ENCODE data around the gene MALRD1. TPM values are rescaled to one million over a fixed set of nuclear protein-coding genes. Genes with fewer than 3 reads are reported as not detected.

MALRD1 gene
- total RNA-seq, 2 experiments from 2014 or later, result not detected

DNA sequence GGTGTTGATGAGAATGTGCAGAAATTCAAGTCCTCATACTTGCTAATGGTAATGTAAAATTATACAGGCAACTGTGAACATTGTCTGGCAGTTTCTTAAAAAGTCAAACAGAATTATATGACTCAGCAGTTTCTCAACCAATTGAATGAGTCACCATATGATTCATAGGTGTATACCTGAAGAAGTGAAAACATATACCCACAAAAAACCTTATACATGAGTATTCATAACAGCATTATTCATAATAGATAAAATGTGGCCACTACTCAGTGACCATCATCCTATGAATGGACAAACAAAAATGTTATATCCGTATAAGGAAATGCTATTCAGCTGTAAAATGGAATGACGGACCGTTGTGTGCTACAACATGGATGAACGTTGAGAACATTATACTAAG is 253.5 kb downstream of the MALRD1 start:
- intact Hi-C loops (cut with DNase I, micrococcal nuclease), result no loop called here
- TF ChIP-seq, protein P1, sequence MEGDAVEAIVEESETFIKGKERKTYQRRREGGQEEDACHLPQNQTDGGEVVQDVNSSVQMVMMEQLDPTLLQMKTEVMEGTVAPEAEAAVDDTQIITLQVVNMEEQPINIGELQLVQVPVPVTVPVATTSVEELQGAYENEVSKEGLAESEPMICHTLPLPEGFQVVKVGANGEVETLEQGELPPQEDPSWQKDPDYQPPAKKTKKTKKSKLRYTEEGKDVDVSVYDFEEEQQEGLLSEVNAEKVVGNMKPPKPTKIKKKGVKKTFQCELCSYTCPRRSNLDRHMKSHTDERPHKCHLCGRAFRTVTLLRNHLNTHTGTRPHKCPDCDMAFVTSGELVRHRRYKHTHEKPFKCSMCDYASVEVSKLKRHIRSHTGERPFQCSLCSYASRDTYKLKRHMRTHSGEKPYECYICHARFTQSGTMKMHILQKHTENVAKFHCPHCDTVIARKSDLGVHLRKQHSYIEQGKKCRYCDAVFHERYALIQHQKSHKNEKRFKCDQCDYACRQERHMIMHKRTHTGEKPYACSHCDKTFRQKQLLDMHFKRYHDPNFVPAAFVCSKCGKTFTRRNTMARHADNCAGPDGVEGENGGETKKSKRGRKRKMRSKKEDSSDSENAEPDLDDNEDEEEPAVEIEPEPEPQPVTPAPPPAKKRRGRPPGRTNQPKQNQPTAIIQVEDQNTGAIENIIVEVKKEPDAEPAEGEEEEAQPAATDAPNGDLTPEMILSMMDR (IDR thresholded peaks at IDR 0.05), result no peak
- no peak for ATAC-seq (ENCODE audit: poor library complexity)

DNA sequence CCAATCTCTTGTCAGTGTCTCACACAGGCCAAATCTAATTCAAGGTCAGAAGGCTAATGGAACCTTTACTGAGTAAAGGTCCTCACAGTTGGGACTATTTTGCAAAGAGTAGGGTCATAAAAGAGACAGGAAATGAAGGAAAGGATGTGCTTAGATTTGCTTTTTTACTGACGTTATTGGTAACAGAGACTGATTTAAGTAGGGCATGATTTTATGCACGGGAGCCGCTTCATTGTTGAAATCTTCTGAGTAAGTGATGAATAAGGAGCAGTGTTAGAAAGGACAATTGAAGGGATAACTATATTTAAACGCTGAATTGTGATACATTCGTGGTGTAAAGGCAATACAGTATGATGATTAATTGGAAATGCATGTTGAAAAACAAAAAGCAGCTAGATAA is 261.5 kb downstream of the MALRD1 start:
- no peaks in the 10 kb centered on the region for H3K27me3 Mint-ChIP-seq
- H3K4me1 ChIP-seq (ENCODE audit: insufficient read depth, low read length), result no peaks in the 10 kb centered on the region
- TF ChIP-seq, protein P1 (IDR thresholded peaks at IDR 0.05), result no peak
- no peak overlapping the region for H3K27ac ChIP-seq (ENCODE audit: low read depth in 1 of 2, low read length in 2 of 2)
- ATAC-seq (ENCODE audit: poor library complexity) (no peak), DNase-seq (no peak)
- no peaks in the 10 kb centered on the region for H3K27me3 ChIP-seq (ENCODE audit: control insufficient read depth in 1 of 2, insufficient read depth in 2 of 2, low read length in 2 of 2)
- H3K36me3 Mint-ChIP-seq (ENCODE audit: low read depth), result no peaks in the 10 kb centered on the region
- no peaks in the 10 kb centered on the region for H3K36me3 ChIP-seq (ENCODE audit: insufficient read depth, low read length)
- ChIA-PET POLR2A (no interaction called here), CTCF (no interaction called here)
- intact Hi-C loops (cut with DNase I, micrococcal nuclease), result no loop called here
- H3K9me3 Mint-ChIP-seq, result peaks cover 4% of the 10 kb centered on the region
- H3K4me3 Mint-ChIP-seq, result no peak overlapping the region
- no peak overlapping the region for H3K4me3 ChIP-seq (ENCODE audit: low read length)
- H3K9me3 ChIP-seq (ENCODE audit: control insufficient read depth in 1 of 2, insufficient read depth in 1 of 2, low read length in 2 of 2), result no peaks in the 10 kb centered on the region
- H3K4me1 Mint-ChIP-seq (ENCODE audit: low read depth), result no peaks in the 10 kb centered on the region
- H3K27ac Mint-ChIP-seq, result no peak overlapping the region

More for the DNA sequence above, 253.5 kb downstream of the MALRD1 start:
- DNase-seq, result no peak
- POLR2A ChIA-PET, result no interaction called here
- no peak overlapping the region for H3K4me3 Mint-ChIP-seq
- H3K27ac Mint-ChIP-seq, result no peak overlapping the region
- no peaks in the 10 kb centered on the region for H3K9me3 ChIP-seq (ENCODE audit: control insufficient read depth in 1 of 2, insufficient read depth in 1 of 2, low read length in 2 of 2)
- peaks cover 8% of the 10 kb centered on the region for H3K9me3 Mint-ChIP-seq
- no peaks in the 10 kb centered on the region for H3K4me1 Mint-ChIP-seq (ENCODE audit: low read depth)
- H3K36me3 ChIP-seq (ENCODE audit: insufficient read depth, low read length), result no peaks in the 10 kb centered on the region
- no peaks in the 10 kb centered on the region for H3K4me1 ChIP-seq (ENCODE audit: insufficient read depth, low read length)
- H3K27ac ChIP-seq (ENCODE audit: low read depth in 1 of 2, low read length in 2 of 2), result no peak overlapping the region
- no peak overlapping the region for H3K4me3 ChIP-seq (ENCODE audit: low read length)
- H3K27me3 ChIP-seq (ENCODE audit: control insufficient read depth in 1 of 2, insufficient read depth in 2 of 2, low read length in 2 of 2), result no peaks in the 10 kb centered on the region
- no peaks in the 10 kb centered on the region for H3K27me3 Mint-ChIP-seq
- H3K36me3 Mint-ChIP-seq (ENCODE audit: low read depth), result no peaks in the 10 kb centered on the region
- CTCF ChIA-PET, result interaction anchor here (0.6 kb wide), 1 partner anchor 38 kb away, joined by 3 read pairs; no protein-coding TSS in a partner anchor

DNA sequence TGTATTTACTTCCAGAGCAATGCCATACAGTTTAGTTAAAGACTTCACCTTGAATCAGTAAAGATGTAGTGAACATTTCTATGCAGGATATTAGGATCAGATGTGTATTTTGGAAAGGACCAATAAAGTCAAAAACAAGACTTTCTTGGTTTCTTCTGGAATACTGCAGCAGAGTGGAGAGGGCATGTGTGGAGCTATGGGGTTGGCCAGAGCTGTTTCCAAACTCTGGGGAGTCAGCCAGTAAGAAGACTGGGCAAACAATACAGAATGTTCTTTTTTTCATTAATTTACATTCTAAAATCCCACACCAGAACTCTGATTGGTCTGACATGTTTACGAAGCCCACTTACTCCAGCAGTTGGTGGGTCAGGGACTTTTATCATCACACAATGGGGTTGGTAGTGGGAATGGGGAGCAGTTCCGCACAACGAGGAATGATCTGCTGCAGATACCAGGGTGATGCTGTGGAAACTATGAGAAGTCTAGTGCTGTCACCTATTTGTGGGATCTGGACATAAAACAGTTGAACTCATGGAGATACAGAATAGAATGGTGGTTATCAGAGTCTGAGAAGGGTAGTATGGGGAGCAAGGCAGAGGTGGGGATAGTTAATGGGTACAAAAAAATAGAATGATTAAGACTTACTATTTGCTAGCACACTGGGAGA is 267.7 kb downstream of the MALRD1 start:
- Histone ChIP-seq H3K27ac (ENCODE audit: low read depth in 1 of 2, low read length in 2 of 2) (no peak overlapping the region), H3K4me3 (ENCODE audit: low read length) (no peak overlapping the region), H3K27me3 (ENCODE audit: control insufficient read depth in 1 of 2, insufficient read depth in 2 of 2, low read length in 2 of 2) (no peaks in the 10 kb centered on the region), H3K36me3 (ENCODE audit: insufficient read depth, low read length) (no peaks in the 10 kb centered on the region), H3K9me3 (ENCODE audit: control insufficient read depth in 1 of 2, insufficient read depth in 1 of 2, low read length in 2 of 2) (no peaks in the 10 kb centered on the region), H3K4me1 (ENCODE audit: insufficient read depth, low read length) (no peaks in the 10 kb centered on the region)
- no peaks in the 10 kb centered on the region for H3K36me3 Mint-ChIP-seq (ENCODE audit: low read depth)
- ChIA-PET POLR2A (no interaction called here), CTCF (no interaction called here)
- no peaks in the 10 kb centered on the region for H3K9me3 Mint-ChIP-seq
- no peak overlapping the region for H3K4me3 Mint-ChIP-seq
- intact Hi-C loops (cut with DNase I, micrococcal nuclease), result no loop called here
- H3K27ac Mint-ChIP-seq, result no peak overlapping the region
- H3K4me1 Mint-ChIP-seq (ENCODE audit: low read depth), result no peaks in the 10 kb centered on the region
- no peak for DNase-seq
- no peaks in the 10 kb centered on the region for H3K27me3 Mint-ChIP-seq
- TF ChIP-seq, protein P1 (IDR thresholded peaks at IDR 0.05), result no peak
- ATAC-seq (ENCODE audit: poor library complexity), result no peak

Measured in CD4-positive, alpha-beta T cell (primary cell).